ENCODE results near the gene DSCAM.

The DSCAM gene

DNA sequence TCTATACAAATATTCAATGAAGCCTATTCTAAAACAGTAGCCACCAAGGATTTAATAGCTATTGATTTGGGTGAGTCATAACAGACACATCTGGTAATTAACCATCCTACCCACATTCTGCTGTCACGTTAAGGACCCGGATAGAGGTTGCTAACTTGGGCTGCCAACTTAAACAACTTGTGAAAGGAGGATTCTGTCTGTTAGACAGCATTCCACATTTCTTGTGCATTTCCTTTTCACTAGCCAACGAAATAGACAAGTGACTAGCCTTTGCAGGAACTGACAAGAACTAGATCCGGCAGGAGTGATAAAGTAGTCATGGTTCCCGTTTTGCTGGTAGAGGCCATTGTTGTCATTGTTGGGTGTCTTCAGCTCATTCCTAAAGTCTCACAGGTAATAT, 9.5 kb downstream of the DSCAM start:
- TF ChIP-seq, protein P1, sequence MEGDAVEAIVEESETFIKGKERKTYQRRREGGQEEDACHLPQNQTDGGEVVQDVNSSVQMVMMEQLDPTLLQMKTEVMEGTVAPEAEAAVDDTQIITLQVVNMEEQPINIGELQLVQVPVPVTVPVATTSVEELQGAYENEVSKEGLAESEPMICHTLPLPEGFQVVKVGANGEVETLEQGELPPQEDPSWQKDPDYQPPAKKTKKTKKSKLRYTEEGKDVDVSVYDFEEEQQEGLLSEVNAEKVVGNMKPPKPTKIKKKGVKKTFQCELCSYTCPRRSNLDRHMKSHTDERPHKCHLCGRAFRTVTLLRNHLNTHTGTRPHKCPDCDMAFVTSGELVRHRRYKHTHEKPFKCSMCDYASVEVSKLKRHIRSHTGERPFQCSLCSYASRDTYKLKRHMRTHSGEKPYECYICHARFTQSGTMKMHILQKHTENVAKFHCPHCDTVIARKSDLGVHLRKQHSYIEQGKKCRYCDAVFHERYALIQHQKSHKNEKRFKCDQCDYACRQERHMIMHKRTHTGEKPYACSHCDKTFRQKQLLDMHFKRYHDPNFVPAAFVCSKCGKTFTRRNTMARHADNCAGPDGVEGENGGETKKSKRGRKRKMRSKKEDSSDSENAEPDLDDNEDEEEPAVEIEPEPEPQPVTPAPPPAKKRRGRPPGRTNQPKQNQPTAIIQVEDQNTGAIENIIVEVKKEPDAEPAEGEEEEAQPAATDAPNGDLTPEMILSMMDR (IDR thresholded peaks at IDR 0.05; ENCODE audit: low read depth, low read length) = no peak
- no peak overlapping the region for H3K4me3 ChIP-seq (ENCODE audit: low read depth, low read length)

- H3K4me3 ChIP-seq (ENCODE audit: low read depth, low read length) = no peak overlapping the region
- TF ChIP-seq, protein P1 (IDR thresholded peaks at IDR 0.05; ENCODE audit: low read depth, low read length) = no peak
These were observed 11.7 kb downstream of the DSCAM start for GRCh38 chr21:40835184-40835694.

- TF ChIP-seq, protein P1 (IDR thresholded peaks at IDR 0.05; ENCODE audit: low read depth, low read length) = no peak
- no peak overlapping the region for H3K4me3 ChIP-seq (ENCODE audit: low read depth, low read length)
These were observed 13.8 kb downstream of the DSCAM start for GRCh38 chr21:40833184-40833583.

DNA sequence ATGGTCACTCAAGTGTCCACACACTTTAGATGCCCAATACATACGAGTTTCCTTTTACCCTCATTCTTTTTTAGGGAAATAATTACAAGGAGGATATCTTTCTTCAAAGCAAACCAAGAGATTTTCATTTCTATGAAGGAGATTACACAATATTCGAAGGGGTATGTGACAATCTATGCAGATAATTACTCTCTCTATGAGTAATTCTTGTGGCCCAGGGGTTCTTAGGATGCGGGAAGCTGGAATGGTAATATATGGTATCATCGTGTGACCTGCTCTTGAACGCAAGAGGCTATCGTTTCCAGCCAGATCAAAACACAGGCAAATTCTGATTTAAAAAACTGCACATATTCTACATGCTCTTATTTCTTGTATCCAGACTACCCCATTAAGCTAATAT, 14.6 kb downstream of the DSCAM start:
- no peak overlapping the region for H3K4me3 ChIP-seq (ENCODE audit: low read depth, low read length)
- TF ChIP-seq, protein P1 (IDR thresholded peaks at IDR 0.05; ENCODE audit: low read depth, low read length) = no peak

DNA sequence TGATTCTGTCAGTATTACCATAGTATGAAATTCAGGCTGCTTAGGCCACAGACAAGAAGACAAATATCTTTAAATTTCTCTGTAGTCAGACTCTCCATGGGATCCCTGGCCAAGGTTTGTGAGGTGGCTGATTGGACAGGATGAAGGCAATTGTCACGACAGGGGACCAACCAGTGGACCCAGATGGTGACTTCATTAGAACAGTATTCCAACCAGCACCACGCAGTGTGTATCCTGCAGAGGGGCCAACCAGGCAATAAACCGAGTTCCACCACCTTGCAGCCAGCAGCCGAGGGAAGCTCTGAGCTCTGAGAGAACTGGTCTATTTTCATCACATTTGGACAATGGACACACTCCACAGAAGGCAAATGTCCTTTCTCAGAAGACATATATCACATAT, 16.1 kb downstream of the DSCAM start:
- TF ChIP-seq, protein P1 (IDR thresholded peaks at IDR 0.05; ENCODE audit: low read depth, low read length) = no peak

GRCh38 chr21:40829791-40830190, 17.2 kb downstream of the DSCAM start:
- TF ChIP-seq, protein P1 (IDR thresholded peaks at IDR 0.05; ENCODE audit: low read depth, low read length) = no peak
- H3K4me3 ChIP-seq (ENCODE audit: low read depth, low read length) = no peak overlapping the region

More for the DNA sequence above, 16.1 kb downstream of the DSCAM start:
- H3K4me3 ChIP-seq (ENCODE audit: low read depth, low read length) = no peak overlapping the region

- no peak overlapping the region for H3K4me3 ChIP-seq (ENCODE audit: low read depth, low read length)
- TF ChIP-seq, protein P1 (IDR thresholded peaks at IDR 0.05; ENCODE audit: low read depth, low read length) = no peak
These were observed 17.6 kb downstream of the DSCAM start for GRCh38 chr21:40829308-40829707.

Measured in WI38 (cell line).